Spleen (tissue), 7 donors: ENCODE results near the gene MTMR11.
A peak's percentile ranks its signal among the peaks of the same experiment; 100 is the strongest.

Source experiments
- CTCF ChIP-seq, 11 experiments: fragments of 200-600 bp in 7 of 11; fragments of 450-650 bp in 4 of 11; sonication (generic) in 4 of 11; IDR thresholded peaks in 8 of 11; conservative IDR thresholded peaks in 3 of 11; 1 replicate in 7 of 11; 2 replicates in 4 of 11; pipeline versions ENCODE4 v1.4.0 to v1.8.0; 2016 to 2021; ENCODE audit warnings: antibody characterized with exemption in 11 of 11, inconsistent platforms in 4 of 11, mild to moderate bottlenecking in 1 of 11
- POLR2AphosphoS5 ChIP-seq, 3 donors: sonication (generic); formaldehyde crosslinking; IDR thresholded peaks; one replicate each; pipeline ENCODE4 v1.5.1; 2017; ENCODE audit warnings: antibody characterized with exemption in 3 of 3
- donor health status: DM: no; HTN: no; CAD: no; lungs with moderate emphysema.
- donor health status: DM: no; HTN: no; CAD: no.
- donor health status: DM: no; HTN: no; CAD: no.

DNA sequence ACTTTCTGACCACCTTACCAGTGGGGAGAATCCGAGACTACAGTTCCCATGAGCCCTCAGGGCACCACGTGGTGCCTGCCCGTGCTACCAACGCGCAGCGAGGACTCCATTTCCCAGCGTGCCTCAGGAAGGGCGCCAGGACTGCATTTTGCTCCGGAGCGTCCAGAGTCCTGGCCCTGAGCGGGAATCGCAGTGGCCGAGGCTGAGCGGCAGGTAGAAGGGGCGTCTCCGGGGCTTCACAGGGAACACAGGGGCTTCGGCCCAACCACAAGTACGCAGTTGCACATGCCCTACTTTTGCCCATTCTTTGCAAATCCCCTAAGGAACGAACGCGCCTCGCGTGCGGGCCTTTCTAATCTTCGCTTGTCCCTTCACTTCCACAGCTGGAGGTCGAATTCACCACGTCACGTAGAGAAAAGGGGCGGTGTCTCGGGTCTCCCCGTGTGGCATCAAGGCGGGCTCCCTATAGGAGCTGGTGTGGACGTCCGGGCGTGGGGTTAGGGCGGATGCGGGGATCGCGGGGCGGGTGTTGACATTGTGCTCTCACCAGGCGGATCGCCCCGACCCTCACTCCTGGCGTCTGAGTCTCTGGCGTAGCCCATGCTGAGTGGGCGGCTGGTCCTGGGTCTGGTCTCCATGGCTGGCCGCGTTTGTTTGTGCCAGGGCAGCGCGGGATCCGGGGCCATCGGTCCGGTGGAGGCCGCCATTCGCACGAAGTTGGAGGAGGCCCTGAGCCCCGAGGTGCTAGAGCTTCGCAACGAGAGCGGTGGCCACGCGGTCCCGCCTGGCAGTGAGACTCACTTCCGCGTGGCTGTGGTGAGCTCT lies 37.0 kb downstream of the MTMR11 start, which contains the start of gene BOLA1:
- peak in 1 of 11 experiments; percentile 19 for TF ChIP-seq CTCF (IDR thresholded peaks at IDR 0.05 in 8 of 11, conservative IDR thresholded peaks at IDR 0.05 in 3 of 11)
- TF ChIP-seq POLR2AphosphoS5 (IDR thresholded peaks at IDR 0.05), result peak; percentile 97 to 99 (median 97)
